Stimulated activated naive CD8-positive, alpha-beta T cell treated with anti-CD3 and anti-CD28 coated beads, Interleukin-15, Interleukin-2, amounts not matched to agents 100 U/mL and 50 U/mL, for 24 hours (primary cell): ENCODE measurements around the gene TOB1.
A peak's percentile ranks its signal among the peaks of the same experiment; 100 is the strongest.

ENCODE experiments used
- ATAC-seq: fragments of 150-1000 bp; cut with Tn5 transposase; one replicate; pipeline ENCODE4 v1.10.0; 2021
- DNase-seq: peaks from one replicate; pipeline ENCODE4 v3.0.0; 2021

The TOB1 gene

GRCh38 chr17:50845240-50846147 lies 20.7 kb downstream of the TOB1 start:
- ATAC-seq = no peak

GRCh38 chr17:50844117-50844700 lies 21.9 kb downstream of the TOB1 start:
- ATAC-seq = no peak
- no peak for DNase-seq

More at GRCh38 chr17:50845240-50846147, 20.7 kb downstream of the TOB1 start:
- DNase-seq = no peak

DNA sequence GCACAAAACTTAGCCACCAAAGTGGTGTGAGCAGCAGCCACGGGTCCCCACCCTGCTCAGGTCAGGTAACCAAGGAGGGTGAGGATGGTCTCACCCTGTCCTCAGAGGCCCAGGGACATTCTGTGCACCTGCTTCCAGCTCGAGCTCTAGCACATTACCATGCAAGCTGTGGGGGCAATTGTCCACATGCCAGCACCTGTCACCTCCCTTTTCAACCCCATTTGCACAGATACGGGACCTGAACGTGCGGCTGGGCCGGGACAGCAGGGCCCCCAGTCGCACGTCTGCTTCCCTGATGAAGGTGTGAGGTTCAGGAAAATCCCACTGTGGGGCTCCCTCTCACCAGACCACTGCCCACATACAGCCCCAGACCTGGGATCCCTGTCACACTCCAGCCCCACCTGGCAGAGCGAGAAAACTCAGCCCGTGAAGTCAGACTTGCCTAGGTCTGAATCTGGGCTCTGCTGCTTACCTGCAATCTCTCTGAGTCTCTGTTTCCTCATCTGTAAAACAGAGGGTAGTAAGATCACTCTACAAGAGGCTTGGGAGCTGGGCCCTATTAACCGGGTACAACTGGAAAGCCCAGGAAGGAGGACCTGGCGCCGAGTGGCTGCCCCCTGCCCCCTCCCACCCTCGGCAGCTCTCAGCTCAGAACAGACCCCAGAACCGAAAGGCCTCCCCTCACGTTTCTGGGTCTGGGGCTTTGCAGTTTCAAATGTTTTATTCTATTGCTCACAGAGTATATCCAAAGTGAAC lies 22.8 kb downstream of the TOB1 start:
- ATAC-seq (no peak), DNase-seq (no peak)

DNA sequence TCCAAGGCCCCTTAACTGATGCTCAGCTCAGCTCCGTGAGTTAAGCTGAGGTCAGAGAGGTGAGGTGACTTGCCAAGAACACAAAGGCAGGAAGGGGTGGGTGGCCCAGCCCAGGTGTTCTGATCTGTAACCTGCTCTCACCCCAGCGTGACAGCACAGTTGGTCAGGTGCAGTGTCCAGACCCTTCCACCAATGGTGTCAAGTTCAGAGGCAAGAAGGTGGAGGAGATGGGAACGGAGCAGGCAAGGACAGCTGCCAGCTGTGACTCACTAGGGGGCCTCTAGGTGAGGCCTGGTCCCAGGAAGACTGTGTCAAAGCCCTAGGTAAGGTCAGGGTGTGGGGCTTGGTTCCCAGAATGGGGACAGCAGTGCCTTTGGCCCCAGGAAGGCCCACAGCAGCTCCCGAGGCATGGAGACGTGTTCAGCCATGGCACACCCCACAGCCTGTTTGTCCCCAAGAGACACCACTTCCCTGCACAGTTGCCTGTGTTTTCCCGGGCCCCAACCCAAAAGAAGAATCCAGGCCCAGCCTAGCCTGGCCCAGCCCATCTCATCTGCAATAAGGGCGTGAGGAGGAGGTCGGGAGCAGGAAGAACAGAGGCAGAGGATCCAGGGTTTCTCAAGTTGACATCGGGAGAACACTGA lies 23.5 kb downstream of the TOB1 start:
- ATAC-seq (no peak), DNase-seq (no peak)

DNA sequence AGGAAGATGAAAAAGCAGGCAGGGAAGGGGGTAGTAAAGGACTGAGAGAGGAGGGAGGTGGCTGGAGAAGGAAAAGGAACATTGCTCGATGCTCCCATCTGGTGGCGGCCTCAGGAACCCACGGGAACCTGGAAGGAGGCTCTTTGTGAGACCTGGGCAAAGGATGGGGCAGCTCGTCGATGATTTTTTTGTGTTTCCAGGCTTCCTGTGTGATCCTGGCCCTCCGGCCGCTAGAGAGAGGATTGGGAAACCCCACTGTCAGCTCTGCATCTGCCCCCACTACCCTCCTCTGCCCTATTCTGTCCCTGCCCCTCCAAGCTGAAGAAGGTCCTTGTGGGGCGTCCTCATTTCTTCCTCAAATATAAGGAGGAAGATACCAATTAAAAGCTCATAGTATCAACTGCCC lies 24.2 kb downstream of the TOB1 start:
- peak; percentile 63 for DNase-seq
- no peak for ATAC-seq

DNA sequence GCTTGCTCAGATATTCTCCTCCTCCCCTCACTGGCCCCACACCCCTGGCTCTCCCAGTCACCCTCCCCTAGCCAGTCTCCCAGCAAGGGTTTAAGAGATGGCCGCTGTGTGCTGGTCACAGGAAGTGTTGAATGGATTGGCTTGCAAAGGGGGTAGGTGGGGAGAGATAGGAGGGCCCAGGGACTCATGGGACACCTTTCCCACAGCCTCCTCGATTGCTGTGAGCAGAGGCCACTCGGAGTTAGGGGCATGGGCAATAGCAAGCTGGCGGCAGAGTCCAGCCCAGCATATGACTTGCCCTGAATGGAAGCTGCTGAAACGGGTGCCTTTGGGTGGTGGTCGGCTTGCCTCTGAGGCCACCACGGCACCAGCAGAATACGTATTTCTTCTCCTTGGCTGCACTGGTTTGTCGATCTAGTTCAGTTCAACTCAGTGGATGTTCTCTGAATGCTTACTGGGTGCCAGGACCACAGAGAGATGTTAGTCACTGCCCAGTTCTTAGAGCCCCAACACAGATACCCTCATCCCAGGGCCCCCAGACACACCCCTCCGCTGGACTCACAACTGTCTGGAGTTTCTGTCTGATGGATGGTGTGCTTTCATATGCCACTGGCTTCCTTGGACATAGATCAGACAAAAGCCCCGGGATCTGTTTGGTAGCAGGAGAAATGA lies 24.7 kb downstream of the TOB1 start:
- DNase-seq (no peak), ATAC-seq (no peak)

DNA sequence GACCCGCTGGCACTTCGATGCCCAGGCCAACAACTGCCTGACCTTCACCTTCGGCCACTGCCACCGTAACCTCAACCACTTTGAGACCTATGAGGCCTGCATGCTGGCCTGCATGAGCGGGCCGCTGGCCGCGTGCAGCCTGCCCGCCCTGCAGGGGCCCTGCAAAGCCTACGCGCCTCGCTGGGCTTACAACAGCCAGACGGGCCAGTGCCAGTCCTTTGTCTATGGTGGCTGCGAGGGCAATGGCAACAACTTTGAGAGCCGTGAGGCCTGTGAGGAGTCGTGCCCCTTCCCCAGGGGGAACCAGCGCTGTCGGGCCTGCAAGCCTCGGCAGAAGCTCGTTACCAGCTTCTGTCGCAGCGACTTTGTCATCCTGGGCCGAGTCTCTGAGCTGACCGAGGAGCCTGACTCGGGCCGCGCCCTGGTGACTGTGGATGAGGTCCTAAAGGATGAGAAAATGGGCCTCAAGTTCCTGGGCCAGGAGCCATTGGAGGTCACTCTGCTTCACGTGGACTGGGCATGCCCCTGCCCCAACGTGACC lies 25.8 kb downstream of the TOB1 start:
- no peak for ATAC-seq
- DNase-seq = no peak

- no peak for ATAC-seq
Measured at GRCh38 chr17:50839591-50840310, 26.4 kb downstream of the TOB1 start.

DNA sequence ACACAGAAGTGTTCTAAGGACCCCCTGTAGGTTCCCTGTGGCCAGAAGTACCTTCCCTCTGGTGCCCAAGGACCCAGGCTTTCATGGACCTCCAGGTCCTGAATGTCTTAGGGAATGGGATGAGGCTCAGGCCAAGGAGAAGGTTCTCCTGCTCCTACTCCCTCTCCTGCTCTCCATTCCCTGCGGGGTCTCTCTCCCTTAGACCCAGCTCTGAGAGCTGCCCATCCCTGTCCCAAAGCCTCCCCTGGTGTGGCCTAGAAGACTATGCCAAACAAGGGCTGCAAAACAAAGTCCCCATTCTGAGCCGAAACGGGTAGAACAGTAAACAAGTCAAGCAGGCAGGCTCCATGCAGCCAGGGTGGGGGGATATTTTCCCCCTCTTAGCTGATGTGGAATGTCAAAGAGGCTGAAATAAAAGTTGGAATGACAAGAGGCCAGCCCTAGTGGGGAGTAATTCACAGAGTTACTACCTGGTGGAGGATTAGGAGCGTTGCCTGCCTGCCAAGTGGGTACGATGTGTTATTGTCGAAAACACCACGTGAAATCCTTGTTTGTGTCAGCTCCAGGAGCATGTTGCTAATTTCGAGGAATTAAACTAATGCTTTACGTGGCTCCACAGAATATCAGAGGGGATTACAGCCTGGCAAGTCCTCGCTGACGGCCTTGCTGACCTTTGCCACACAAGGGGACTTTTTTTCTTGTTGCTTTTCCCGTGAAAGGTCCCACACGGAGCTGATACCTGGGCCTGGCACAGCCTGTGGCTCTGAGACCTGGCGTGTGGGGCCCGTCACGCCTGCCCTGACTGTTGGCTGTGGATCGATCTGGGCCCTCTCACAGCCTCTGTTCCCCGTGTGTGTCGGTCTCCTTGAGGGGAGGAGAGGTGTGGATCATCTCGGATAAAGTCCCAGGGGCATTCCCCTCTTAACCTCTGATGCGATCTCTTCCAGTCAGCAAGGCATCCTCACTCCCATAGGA lies 27.9 kb downstream of the TOB1 start:
- DNase-seq (no peak), ATAC-seq (no peak)

More at GRCh38 chr17:50839591-50840310, 26.4 kb downstream of the TOB1 start:
- no peak for DNase-seq

- ATAC-seq (no peak), DNase-seq (no peak)
Measured at GRCh38 chr17:50837286-50837979, 28.7 kb downstream of the TOB1 start.

DNA sequence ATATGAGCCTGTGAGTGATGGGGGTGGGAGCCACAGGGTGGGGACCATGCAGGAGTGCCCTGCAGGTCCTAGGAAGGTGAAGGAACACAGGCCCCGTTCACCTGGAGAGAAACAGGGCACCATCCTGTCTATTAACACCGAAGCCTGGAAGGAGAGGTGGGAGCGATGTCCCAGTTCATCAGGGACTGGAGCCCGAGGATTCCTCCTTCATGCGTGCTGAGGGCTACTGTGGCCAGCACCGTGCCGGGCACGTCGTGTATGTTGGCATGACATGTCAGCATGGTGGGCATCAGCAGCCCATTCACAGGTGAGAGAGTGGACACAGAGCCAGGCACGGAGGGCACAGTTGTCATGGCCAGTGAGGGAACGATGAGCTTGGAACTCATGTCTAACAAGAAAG lies 29.3 kb downstream of the TOB1 start:
- DNase-seq = no peak

GRCh38 chr17:50835301-50836234 lies 30.6 kb downstream of the TOB1 start, which contains the start of gene WFIKKN2:
WFIKKN2 (plus strand) TSS chr17:50835586; CDS start chr17:50835938, 352 bp downstream.
- DNase-seq (no peak), ATAC-seq (no peak)

More for the DNA sequence above, 29.3 kb downstream of the TOB1 start:
- ATAC-seq = no peak

- DNase-seq = no peak
- ATAC-seq = no peak
Measured at GRCh38 chr17:50834429-50835300, 31.5 kb downstream of the TOB1 start.

DNA sequence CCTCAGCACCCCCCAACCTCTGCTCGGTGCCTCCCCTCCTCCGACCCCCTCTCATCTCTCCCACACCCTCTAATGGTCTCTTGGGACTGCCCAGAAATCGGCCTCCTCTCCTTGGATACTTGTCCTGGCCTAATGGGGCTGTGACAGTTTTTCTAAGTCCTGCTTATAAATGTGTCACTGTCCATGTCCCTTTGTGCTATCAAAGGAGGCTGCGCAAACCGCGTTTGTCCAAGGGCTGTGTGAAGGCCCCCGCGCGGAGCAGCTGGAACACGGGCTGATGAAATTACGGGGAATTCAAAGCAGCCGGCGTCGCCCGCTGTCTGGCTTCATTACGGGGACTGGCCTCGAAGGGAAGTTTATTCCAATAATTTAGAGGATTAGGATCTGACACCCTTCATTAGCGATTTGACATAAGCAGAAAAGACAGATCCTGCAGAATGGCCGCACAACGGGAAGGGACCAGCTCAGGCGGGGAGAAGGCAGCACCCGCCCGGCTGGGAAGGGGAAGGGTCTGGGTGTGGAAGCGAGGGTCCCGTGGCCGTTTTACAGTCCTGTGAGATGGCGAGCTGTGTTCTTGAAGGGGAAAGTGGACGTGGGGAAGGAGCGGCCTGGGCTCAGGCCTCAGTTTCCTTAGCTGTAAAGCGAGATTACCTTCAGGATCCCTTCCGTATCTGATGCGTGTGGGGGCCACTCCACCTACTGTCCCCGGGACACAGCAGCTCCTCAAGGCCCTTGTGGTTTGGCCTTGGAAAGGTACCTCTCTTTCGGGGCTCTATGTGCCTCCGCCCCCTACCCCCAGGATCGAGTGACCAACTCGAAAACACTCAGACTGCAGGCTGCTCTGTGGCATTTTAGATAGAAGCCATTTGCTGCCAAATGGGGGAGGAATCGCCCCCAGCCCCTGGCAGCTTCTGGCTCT lies 32.4 kb downstream of the TOB1 start:
- ATAC-seq = no peak
- no peak for DNase-seq

DNA sequence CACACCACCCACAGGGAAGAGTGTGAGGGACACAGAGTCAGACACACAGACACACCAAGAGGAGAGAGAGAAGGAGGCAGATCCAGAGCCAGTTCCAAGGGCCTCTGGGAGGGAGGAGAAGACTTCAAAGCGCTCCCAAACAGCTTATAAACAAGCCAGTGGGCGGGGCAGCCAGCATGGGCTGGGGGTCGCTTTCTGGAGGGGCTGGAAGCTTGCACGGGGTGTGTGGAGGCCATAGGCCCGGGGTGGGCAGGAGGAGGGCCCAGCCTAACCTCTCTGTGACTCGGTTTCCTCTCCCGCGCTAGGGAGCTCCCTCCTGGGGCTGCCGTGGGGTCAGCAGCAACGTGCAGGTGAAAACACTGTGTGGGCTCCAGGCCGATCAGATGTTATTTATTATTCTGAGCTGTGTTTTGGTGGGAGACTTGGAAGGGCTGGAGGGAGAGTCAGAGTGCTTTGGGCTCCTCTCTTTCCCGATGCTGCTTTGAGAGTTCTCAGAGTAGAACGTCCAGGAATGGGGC lies 33.2 kb downstream of the TOB1 start:
- ATAC-seq = no peak

More for the DNA sequence above, 33.2 kb downstream of the TOB1 start:
- DNase-seq = no peak
